Loucy (cell line): ENCODE data around the gene DDIT4.

Experiments
- H2AFZ ChIP-seq: fragments of 200-600 bp; sonication (generic); 2 replicates; pipeline ENCODE4 v1.6.0; 2016; ENCODE audit warnings: antibody characterized with exemption, mild to moderate bottlenecking, low read length, moderate library complexity
- H3F3A ChIP-seq: fragments of 200-600 bp; 2 replicates; pipeline ENCODE4 v1.6.0; 2016; ENCODE audit warnings: antibody characterized with exemption, low read depth, mild to moderate bottlenecking
- H3K27me3 ChIP-seq: fragments of 200-600 bp; sonication (generic); 2 replicates; pipeline ENCODE4 v1.6.1; 2014; ENCODE audit warnings: low read length, mild to moderate bottlenecking; ENCODE audit not compliant: insufficient read depth, poor library complexity, severe bottlenecking
- H3K36me3 ChIP-seq: fragments of 200-600 bp; sonication (generic); 2 replicates; pipeline ENCODE4 v1.6.1; 2016; ENCODE audit warnings: low read length; ENCODE audit not compliant: insufficient read depth
- H3K4me1 ChIP-seq: fragments of 200-600 bp; sonication (generic); 2 replicates; pipeline ENCODE4 v1.5.1; 2014; ENCODE audit warnings: low read length, mild to moderate bottlenecking; ENCODE audit not compliant: insufficient read depth, poor library complexity, severe bottlenecking
- H3K4me2 ChIP-seq: fragments of 200-600 bp; sonication (generic); 2 replicates; pipeline ENCODE4 v1.6.0; 2014; ENCODE audit warnings: antibody characterized with exemption, low read length, low read depth, mild to moderate bottlenecking; ENCODE audit not compliant: poor library complexity, severe bottlenecking
- H3K4me3 ChIP-seq: fragments of 200-600 bp; sonication (generic); 2 replicates; pipeline ENCODE4 v1.5.1; 2014; ENCODE audit warnings: low read length, mild to moderate bottlenecking, mixed read lengths; ENCODE audit not compliant: poor library complexity, severe bottlenecking
- H3K79me2 ChIP-seq: fragments of 200-600 bp; sonication (generic); 2 replicates; pipeline ENCODE4 v1.6.1; 2014; ENCODE audit warnings: low read length; ENCODE audit not compliant: insufficient read depth
- H3K9ac ChIP-seq: fragments of 200-600 bp; sonication (generic); 2 replicates; pipeline ENCODE4 v1.6.0; 2014; ENCODE audit warnings: mild to moderate bottlenecking, low read depth, low read length, moderate library complexity; ENCODE audit not compliant: poor library complexity, severe bottlenecking
- H3K9me2 ChIP-seq: fragments of 200-600 bp; sonication (generic); replicated peaks from 2 replicates; pipeline ENCODE4 v1.6.1; 2016; ENCODE audit warnings: low read depth, low read length, mixed read lengths
- H3K9me3 ChIP-seq: fragments of 200-600 bp; sonication (generic); 2 replicates; pipeline ENCODE4 v1.6.1; 2014; ENCODE audit warnings: mild to moderate bottlenecking, antibody characterized with exemption, low read length, low read depth; ENCODE audit not compliant: insufficient read depth
- H4K20me1 ChIP-seq: fragments of 200-600 bp; sonication (generic); 2 replicates; pipeline ENCODE4 v1.6.0; 2014; ENCODE audit warnings: antibody characterized with exemption, low read length, mild to moderate bottlenecking; ENCODE audit not compliant: insufficient read depth, poor library complexity, severe bottlenecking
- CTCF ChIP-seq: fragments of 200-600 bp; sonication (generic); conservative IDR thresholded peaks from 2 replicates; pipeline ENCODE4 v1.5.1; 2014; ENCODE audit warnings: mild to moderate bottlenecking, antibody characterized with exemption, low read length
- EZH2phosphoT487 ChIP-seq: fragments of 200-600 bp; IDR thresholded peaks from 2 replicates; pipeline ENCODE4 v1.6.1; 2018; ENCODE audit warnings: antibody characterized with exemption, mild to moderate bottlenecking, moderate library complexity, borderline replicate concordance

The DDIT4 gene

GRCh38 chr10:72253578-72253977 lies 20.1 kb upstream of the DDIT4 start:
- TF ChIP-seq CTCF (no peak), EZH2phosphoT487 (no peak)
- peaks cover 6% of the 10 kb centered on the region for H3F3A ChIP-seq
- H3K27me3 ChIP-seq = no peaks in the 10 kb centered on the region
- no peaks in the 10 kb centered on the region for H3K36me3 ChIP-seq
- 0 out of 2 replicates have a peak, but pooled peaks cover 6% of the 10 kb centered on the region for H3K79me2 ChIP-seq
- no peaks in the 10 kb centered on the region for H3K9me3 ChIP-seq
- no peaks in the 10 kb centered on the region for H4K20me1 ChIP-seq
- H3K9ac ChIP-seq = no peak overlapping the region
- no peak overlapping the region for H2AFZ ChIP-seq
- no peak overlapping the region for H3K4me2 ChIP-seq
- no peaks in the 10 kb centered on the region for H3K9me2 ChIP-seq
- peaks cover 63% of the 10 kb centered on the region for H3K4me1 ChIP-seq
- H3K4me3 ChIP-seq = no peak overlapping the region

- Histone ChIP-seq H3K4me3 (peak overlapping the region; percentile 60), H3K9ac (peak overlapping the region; percentile 82)
Measured at GRCh38 chr10:72254813-72255568, 18.7 kb upstream of the DDIT4 start.

GRCh38 chr10:72255977-72256729 lies 17.6 kb upstream of the DDIT4 start:
- H3K4me2 ChIP-seq = no peak overlapping the region
- peak overlapping the region; percentile 82 for H3K9ac ChIP-seq
- 0 out of 2 replicates have a peak, but pooled peaks cover 6% of the 10 kb centered on the region for H3K79me2 ChIP-seq
- no peaks in the 10 kb centered on the region for H3K27me3 ChIP-seq
- no peaks in the 10 kb centered on the region for H3K9me3 ChIP-seq
- H3F3A ChIP-seq = peaks cover 3% of the 10 kb centered on the region; the same call in 1 of the 2 replicates
- H3K4me1 ChIP-seq = peaks cover 67% of the 10 kb centered on the region
- H4K20me1 ChIP-seq = no peaks in the 10 kb centered on the region
- no peaks in the 10 kb centered on the region for H3K9me2 ChIP-seq
- H3K4me3 ChIP-seq = no peak overlapping the region
- no peak overlapping the region for H2AFZ ChIP-seq
- no peaks in the 10 kb centered on the region for H3K36me3 ChIP-seq
- no peak for TF ChIP-seq EZH2phosphoT487
- no peak for TF ChIP-seq CTCF

More at GRCh38 chr10:72254813-72255568, 18.7 kb upstream of the DDIT4 start:
- 0 out of 2 replicates have a peak, but pooled peaks cover 6% of the 10 kb centered on the region for H3K79me2 ChIP-seq
- peaks cover 69% of the 10 kb centered on the region for H3K4me1 ChIP-seq
- H4K20me1 ChIP-seq = no peaks in the 10 kb centered on the region
- H3K9me2 ChIP-seq = no peaks in the 10 kb centered on the region
- H2AFZ ChIP-seq = peak overlapping the region; percentile 63
- no peaks in the 10 kb centered on the region for H3K27me3 ChIP-seq
- no peaks in the 10 kb centered on the region for H3F3A ChIP-seq
- H3K36me3 ChIP-seq = no peaks in the 10 kb centered on the region
- TF ChIP-seq EZH2phosphoT487 (no peak), CTCF (no peak)
- peak overlapping the region; percentile 69 for H3K4me2 ChIP-seq
- no peaks in the 10 kb centered on the region for H3K9me3 ChIP-seq
